HS-27A (cell line): Measurements from ENCODE around the gene STAB2.

ENCODE experiments used
- DNase-seq: peaks from one replicate; pipeline ENCODE4 v3.0.0-alpha.2; 2012; ENCODE audit warnings: low read depth, missing footprints

The STAB2 gene

DNA sequence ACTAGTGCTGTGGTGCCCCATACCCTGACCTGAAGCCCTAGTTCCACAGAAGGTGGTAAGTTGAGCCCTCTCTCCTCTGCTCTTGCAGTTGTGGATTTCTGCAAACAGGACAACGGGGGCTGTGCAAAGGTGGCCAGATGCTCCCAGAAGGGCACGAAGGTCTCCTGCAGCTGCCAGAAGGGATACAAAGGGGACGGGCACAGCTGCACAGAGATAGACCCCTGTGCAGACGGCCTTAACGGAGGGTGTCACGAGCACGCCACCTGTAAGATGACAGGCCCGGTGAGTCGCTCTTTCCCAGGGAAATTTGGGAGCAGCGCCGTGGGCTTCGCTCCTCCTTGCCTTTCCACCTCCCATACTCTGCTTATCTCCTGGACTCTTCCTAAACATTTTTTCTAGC lies 161.8 kb downstream of the STAB2 start:
- DNase-seq, result no peak

DNA sequence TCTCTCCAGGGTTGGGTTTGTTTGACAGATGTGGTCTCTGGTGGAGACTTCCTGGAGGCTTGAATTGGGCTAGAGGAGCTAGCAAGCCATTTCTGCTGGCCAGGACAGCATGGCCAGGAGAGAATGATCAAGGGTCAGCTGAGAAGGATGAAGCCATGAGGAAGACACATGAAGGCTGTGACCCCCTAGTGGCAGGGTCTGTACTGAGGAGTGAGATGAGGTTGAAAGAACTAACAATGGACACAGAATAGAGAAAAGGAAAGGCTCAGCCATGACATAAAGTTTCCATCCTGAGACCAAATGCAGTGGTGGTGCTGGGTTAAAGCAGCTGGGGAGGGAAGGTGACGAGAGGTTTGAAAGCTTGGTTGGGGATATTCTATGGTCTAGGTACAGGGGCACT lies 164.1 kb downstream of the STAB2 start:
- no peak for DNase-seq

GRCh38 chr12:103751600-103751999 lies 164.5 kb downstream of the STAB2 start:
- DNase-seq, result no peak

DNA sequence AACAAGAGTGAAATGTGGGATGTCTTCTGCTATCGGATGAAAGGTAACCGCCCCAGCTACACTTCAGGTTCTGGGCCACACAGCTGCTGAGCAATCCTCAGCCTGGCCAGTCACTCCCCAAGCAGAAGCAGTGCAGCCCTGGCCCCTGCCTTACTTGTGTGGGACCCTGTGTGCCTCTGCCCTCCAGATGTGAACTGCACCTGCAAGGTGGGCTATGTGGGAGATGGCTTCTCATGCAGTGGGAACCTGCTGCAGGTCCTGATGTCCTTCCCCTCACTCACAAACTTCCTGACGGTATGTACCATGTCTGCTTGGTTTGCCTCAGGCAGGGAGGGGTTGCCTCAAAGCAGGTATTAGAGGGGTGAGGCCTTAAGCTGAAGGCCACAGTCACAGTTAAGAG lies 168.4 kb downstream of the STAB2 start:
- no peak for DNase-seq

DNA sequence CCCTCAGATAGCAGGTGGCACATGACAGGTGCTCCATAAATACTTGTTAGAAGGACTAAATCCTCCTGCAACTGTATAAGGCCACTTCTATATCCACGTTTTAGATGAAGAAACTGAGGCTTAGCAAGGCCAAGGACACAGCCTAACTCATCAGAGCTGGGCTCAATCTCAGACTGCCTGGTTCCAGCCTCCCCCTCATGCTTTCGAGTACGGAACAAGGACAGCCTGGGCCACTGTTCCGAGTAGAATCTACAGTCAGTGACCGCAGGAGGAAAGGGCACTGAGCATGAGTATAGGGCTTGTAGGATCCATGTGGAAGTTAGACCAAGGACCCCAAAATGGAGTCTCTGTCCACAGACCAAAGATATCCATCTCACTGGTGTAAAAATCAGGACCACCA lies 169.4 kb downstream of the STAB2 start:
- no peak for DNase-seq

DNA sequence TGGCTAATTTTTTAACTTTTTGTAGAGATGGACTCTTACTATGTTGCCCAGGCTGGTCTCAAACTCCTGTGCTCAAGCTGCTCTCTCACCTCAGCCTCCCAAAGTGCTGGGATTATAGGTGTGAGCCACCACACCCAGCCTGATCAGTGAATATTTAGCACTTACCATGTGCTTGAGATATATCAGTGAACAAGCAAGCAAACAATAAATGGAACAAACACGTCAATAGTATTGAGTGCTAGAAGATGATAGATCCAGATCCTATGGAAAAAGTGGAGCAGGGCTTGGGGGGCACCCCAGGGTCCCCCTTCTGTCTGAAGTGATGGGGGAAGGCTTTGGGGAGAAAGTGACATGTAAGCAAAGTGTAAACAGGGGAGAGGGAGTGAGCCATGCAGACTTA lies 170.2 kb downstream of the STAB2 start:
- no peak for DNase-seq

- DNase-seq, result no peak
These were observed 171.4 kb downstream of the STAB2 start for GRCh38 chr12:103758310-103759089.

DNA sequence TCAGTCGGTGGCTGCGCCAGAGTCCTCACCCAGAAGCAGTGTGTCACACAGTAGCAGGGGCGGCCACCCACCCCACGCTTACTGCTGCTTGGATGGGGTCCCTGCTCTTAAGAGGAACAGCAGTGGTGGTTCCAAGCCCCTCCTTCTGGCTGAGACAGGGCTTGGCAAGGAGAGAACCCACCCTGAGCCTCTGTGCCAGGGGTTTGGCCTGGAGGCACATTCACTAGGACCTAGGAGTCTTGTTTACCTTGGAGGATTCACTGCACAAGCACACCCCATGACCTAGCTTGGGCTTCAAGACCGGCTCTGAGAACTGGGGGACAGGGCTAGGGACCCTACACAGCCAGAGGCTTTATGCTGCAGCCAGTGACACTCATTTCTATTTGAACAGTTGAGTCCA lies 175.4 kb downstream of the STAB2 start:
- no peak for DNase-seq

GRCh38 chr12:103765322-103765721 lies 178.2 kb downstream of the STAB2 start:
- DNase-seq, result no peak

GRCh38 chr12:103766028-103766427 lies 179.0 kb downstream of the STAB2 start:
- no peak for DNase-seq

GRCh38 chr12:103768467-103769123 lies 181.5 kb downstream of the STAB2 start:
- DNase-seq, result no peak

- DNase-seq, result no peak
These were observed 182.3 kb downstream of the STAB2 start for GRCh38 chr12:103769240-103769945.

DNA sequence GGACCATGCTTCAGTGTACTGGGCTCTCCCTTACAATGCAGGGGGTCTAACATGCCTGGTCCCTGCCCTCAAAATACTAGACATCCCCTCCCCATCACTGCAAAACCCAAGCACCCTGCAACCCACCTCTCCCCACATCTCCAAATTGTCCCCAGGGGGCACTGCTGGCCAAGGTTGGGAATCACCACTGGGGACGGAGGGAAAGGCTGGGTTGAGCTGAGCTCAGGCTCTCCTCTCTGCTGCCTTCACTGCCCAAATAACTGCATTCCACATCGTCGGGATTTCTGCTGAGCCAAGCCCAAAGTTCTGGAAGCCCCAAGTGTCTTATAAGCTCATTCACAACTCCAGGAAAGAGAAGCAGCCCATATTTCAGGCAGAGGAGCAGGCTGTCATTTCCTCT lies 184.4 kb downstream of the STAB2 start:
- no peak for DNase-seq

- DNase-seq, result no peak
These were observed 185.5 kb downstream of the STAB2 start for GRCh38 chr12:103772367-103773108.

DNA sequence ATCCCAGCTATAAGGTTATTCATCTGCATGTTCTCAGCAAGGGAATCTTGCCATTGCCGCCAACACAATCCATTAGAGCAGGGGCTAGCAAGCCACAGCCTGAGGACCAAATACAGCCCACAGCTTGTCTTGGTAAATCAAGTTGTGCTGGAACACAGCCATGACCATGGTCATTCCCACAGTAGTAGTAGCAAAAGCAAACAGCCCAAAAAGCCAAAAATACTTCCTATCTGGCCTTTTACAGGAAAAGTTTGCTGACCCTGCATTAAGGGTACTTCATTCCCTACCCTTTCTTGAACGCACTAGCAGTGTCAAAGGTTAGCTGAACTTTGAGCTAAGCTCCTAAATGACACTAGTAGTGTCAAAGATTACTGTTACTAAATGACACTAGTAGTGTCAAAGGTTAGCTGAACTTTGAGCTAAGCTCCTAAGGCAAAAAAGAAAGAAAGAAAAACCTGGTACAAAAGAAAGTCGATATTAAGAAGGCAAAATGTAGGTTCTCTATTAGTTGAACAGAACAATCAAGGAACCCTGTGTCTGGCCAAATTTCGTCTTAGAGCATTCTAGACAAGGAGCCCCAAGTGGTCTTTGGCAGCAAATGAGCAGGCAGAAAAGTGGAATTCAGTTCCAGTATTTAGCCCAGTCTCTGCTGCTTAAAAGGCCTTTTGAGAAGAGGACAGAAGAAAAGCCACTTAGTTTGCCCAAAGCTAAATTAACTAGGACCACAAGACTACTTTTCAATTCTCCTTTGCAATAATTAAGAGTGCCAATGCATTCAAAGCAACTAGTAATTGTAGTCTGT lies 186.2 kb downstream of the STAB2 start:
- DNase-seq, result no peak

DNA sequence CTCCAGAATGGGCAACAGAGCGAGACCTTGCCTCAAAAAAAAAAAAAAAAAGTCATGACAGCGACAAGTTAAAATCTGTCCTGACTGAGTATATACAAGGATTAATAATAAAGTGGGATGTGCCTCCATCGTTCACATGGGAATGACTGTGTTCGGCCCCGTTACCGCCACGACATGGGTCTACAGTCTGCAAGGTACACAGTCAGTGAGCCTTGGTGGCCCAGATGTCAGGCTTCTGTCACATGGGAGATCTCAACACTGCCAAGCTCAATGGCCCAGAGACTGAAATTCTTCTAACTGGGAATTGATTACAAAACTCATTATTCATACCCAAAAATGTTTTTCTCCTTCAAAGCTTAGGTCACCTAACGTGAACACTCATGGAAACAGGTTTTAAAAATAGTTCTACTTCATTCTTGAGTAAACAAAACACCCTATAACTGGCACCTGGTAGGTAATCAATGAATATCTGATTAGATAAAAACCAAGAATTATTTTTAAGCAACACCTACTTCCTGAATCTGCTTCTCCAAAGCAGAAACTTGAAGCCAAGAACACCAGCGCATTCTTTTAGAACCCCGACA lies 188.0 kb downstream of the STAB2 start:
- no peak for DNase-seq

DNA sequence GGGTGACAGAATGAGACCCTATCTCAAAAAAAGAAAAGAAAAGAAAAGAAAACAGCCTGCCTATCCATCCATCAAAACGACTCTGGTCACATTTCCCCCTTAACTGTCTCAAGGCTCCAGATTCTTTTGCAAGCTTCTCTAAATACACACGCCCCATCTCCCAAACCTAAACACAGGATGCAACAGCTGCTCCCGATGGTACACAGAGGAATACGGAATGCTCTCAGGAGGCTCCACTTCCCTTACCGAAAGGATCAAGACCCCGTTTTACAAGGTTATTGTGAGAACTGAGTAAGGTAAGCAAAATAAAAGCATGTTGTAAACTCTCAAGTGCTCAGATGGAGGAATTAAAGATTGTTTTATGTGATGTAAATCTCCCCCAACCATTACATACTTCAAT lies 191.7 kb downstream of the STAB2 start:
- DNase-seq, result no peak

GRCh38 chr12:103779410-103780092 lies 192.5 kb downstream of the STAB2 start:
- peak; percentile 47 for DNase-seq

DNA sequence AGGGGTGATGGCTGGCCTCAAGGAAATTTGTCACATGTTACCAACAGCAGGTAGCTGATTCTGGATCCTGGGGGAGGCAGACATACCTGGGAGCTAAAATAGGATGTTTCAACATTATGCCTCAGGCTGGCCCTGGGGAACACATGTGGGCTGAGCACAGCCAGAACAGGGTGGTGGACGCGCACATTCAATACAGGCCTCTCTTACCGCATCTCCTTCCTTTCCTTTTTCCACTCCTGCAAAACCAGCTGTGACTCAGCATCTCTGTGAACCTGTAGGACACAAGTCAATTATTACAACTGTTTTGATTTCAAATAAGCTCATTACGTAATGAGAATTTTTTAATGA lies 193.0 kb downstream of the STAB2 start:
- DNase-seq, result no peak

- no peak for DNase-seq
These were observed 193.9 kb downstream of the STAB2 start for GRCh38 chr12:103780992-103781391.

GRCh38 chr12:103782399-103782798 lies 195.3 kb downstream of the STAB2 start:
- DNase-seq, result no peak
